Non-pigmented ciliary epithelial cell (primary cell): ENCODE measurements around the gene ZC3H13.

Experiments
- DNase-seq: peaks from one replicate; pipeline ENCODE4 v3.0.0-alpha.2; 2010; ENCODE audit warnings: low read depth

The ZC3H13 gene

DNA sequence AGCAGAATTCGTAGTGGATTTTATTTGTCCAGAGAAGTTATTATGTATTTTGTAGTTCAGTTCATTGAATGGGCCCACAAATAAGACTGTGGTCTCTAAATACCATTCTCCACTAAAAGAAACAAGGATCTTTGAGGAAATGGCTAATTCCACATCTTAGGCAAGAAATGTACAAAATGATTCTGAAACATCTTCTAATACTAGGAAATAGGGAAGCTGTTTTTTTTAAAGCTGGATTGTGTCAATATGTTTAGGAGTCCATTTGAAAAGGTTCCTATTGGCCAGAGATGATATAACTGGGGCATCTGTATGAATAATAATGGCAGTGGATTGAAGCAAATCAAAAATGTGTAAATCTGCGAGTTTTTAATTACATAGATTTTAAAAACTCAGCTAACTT, 112.5 kb downstream of the ZC3H13 start:
- no peak for DNase-seq

DNA sequence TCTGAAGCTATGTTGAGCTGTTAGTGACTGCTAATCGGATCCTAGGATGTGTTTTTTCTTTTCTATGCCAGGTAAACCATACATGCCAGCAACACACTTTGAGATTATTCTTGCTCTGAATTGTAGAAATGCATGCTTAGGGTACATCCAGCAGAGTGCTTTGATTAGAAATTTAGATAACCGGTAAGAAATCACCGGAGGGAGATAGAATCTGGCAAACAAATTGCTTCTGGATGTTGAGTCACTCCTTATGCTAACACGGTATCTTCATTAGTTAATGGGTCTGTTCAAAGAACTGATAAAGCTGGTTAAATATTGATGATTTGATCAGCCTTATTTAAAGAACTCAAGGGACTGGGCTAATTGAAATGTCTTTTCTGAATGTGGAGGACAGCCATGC, 115.9 kb downstream of the ZC3H13 start:
- no peak for DNase-seq

DNA sequence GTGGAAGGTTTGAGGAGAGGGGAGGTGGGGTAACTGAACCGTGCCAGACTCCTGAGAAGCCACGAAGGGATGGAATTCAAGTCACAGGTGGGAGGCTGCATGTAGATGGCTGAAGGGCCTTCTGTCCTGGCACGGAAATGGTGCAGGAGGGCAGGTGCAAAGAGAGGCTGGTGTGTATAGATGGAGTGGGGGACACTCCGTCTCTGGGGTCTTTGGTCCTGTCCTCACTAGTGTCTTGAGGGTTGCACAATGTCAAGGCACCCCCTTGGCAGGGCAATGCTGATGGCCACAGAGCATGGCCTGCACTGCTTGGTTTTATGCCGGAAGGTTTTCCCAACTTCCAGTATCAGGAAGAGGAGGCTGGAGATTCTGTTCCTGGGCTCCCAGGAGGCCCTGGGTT, 118.3 kb downstream of the ZC3H13 start:
- no peak for DNase-seq

DNA sequence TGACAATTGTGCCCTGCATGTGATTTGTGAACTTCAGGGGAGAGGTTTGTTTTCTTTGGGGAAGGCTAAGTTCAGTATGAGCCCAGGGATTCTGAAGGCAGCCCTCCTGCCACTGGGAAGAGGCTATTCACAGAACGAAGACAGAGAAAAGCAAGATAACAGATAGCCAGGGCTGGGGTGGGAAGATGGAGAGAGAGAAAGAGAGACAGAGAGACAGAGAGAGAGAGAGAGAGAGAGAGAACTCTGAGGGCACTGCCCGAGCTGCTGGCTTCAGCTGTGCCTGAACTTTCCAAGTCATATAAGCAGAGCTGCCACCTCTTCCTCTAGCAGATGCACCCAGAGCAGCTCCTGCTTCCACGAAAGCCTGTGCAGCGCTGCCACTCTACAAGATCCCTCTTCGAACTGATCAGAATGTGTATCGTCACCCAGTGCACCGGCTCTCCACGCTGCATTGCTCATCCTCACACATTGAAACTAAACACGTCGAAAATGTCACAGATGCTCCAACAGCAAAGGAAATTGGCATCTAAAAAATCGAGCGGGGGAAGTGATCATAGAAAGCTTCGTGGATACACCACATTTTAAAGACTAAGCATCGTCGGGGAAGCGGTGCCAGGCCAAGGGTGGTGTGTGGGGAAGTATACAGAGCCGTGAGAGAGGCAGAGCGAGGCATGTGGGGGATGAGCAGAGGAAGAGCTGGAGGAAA, 119.2 kb downstream of the ZC3H13 start:
- DNase-seq: no peak

DNA sequence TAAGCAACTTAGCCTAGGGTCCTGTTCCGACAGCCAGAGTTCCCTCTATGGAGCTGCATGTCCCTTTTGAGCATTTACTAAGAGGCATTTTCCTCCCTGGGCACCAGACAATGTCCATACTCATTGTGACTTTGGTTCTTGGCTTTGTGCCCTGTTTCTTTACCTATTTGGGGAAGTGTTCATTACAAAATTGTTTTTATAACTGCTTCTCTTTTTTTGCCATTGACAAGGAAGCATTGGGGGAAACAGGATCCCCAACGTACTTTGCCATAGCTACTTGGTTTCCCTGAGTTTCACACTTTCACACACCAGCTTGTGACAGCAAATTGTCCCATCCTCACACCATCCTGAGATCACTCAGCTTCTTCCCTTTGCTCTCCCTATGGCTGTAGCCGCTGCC, 119.9 kb downstream of the ZC3H13 start:
- no peak for DNase-seq

DNA sequence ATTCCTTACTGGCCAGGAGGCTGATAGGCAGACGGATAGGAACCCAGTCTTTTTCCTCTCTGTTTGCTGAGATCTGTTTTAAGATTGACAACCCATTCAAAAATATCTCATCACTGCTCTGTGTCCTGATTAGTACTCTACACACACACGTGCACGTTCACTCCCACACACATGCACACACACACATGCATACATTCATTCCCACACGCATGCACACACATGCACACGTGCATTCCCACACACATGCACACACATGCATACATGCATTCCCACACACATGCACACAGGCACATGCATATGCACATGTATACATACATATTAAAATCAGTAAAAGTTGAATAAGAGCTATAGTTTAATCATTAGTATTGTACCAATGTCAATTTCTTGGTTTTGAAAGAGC, 120.4 kb downstream of the ZC3H13 start:
- DNase-seq: no peak

DNA sequence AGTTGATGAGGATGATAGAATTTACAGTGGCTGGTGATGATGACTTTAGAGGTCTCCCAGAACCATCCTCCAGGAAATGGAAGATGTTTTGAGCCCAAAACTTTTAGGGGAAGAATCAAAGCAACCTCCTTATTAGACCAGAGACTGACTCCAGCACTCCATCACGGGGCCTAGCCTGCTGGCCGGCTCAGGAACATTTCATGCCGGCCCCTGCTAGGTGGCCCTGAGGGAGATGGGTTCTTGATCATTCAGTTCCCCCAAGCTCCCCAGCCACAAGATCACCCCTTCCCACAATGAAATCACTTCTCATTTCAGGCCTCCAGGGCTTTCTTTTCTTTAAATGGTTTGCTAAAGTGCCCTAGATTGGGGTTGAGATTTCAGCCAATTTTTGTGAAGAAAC, 121.3 kb downstream of the ZC3H13 start:
- DNase-seq: no peak

DNA sequence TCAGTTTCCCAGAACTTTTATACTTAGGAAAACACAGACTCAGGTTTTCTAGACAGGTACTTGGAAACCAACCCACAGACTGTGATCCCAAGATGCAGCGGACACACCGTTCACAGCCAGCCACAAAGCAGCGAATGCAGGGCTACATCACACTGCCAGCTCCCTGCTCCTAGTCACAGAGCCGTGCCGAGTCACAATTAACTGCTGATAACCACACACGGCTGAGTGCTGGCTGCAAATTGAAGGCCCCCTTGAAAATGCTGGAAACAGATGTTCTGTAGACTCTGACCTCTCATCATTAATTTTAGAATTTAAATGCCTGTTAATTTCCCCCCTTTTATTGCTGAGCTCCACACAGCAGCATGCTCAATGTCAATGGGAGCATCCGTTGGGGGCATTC, 122.4 kb downstream of the ZC3H13 start:
- no peak for DNase-seq

DNA sequence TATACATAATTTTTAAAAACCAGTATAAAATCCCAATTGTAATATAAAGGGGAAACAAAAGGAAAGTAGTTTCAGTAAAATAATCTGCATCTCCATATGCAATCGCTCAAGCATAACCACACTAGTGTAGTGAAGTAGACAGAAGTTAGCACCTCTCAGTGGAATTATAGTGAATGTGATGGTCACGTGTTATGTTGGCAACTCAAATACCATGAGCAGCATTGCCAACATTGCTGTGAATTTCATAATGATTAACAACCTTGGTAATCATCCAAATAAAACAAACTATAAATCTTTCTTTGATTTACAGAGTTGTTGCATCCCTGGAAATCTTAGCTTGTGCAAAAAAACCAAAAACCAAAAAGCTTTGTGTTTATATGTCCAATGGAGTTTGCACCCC, 123.7 kb downstream of the ZC3H13 start:
- DNase-seq: no peak

DNA sequence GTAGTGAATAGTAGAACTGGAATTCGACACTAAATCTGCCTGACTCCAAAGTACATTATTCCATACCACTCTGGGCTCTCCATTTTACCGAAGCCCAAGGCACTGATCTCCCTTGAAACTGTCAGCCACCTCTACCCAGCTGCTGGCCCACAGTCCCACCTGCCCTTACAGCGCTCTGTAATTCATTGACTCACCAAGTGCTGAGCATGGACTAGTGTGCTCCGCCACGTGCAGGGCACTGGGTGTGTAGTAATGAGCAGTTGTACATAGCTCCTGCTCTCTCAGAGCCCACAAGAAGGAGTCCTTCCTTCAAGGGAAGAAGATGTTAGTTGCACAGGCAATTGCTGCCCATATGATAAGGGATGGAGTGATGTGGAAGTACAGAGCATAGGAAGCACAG, 124.4 kb downstream of the ZC3H13 start:
- DNase-seq: no peak

DNA sequence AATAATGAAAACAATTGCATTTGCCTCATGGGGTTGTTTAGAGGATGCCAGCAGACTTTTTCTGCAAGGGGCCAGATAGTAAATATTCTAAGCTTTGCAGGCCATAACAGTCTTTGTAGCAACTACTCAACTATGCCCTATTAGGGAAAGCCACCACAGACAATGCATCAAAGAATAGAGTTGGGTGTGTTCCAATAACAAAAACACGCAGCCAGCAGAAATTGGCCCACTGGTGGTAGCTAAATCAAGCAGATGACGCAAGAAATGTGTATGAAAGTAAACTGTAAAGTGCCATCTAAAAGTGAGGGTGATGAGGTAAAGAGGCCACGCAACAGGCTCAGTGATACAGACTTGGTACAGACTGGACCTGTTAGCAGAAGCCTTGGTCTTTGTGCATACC, 125.8 kb downstream of the ZC3H13 start:
- DNase-seq: no peak

DNA sequence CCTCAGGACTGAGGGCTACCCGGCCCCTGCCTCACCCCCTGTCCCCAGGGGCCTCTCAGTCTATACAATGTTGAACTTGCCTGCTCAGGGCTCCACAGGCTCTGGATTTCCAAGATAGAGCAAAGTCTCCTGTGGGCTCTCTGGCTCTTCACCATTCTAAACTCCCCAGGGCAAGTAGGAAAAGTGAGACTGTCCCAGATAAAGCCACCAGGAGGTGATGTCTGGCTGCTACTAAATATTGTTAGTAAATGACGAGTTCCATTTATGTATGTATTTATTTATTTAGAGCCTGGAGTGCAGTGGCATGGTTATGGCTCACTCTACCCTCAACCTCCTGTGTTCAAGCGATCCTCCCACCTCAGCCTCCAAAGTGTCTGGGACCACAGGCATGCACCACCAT, 127.4 kb downstream of the ZC3H13 start:
- no peak for DNase-seq

DNA sequence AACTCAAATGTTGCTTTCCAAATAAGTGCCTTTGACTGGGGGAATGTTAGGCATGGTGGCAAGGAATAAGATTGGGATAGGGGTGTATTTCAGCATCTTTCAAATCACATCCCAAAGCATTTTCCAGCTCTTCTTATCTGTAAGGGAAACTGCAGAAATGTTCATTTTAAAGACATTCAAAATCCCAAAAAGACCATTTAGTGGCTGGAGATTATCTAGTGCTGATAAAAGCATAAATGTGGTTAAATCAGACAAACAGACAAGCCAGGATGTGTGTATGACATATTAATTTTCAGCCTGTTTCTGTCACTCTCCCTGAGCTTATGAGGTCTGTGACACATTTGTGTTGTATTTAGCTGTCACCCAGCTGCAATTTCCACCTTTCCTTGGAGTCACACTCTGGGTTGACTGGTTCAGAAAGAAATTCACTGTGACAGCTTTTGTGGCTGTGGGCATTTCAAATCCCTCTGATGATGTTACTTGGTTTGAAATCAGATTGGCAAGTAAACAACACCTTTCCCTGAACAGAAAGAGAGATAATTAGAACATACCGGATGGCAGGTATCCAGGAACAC, 131.3 kb downstream of the ZC3H13 start:
- DNase-seq: no peak

DNA sequence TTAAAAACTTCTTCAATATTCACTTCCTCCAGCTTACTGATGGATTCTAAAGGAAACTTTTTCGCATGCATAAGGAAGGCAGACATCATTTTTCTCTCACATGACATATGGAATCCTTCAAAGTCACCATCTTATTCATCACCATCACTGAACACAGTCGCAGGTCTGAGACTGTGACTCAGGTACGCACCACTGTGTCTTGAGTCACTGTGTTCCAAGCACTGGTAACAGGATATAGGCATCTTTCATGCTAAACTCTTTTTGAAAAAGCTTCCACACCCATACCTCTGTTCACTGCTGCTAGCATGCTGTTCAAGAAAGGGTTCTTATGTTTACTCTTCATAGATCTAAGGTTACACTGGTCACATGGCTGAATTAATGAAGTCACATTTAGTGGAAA, 133.9 kb downstream of the ZC3H13 start:
- no peak for DNase-seq

DNA sequence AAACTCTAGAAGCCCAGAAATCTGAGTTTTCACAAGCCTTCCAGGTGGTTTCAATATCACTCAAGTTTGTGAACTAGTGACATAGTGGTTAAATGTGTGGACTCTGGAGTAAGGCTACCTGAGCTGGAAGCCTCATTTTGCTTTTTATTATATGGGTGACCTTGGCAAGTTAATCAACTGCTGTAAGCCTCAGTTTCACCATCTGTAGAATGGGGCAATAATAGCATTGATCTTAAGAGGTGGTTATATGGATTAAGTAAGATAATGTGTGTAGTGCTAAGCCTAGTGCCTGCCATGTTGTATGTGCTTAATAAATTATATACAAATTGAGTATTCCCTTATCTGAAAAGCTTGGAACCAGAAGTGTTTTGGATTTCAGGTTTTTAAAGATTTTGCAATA, 135.5 kb downstream of the ZC3H13 start:
- no peak for DNase-seq

DNA sequence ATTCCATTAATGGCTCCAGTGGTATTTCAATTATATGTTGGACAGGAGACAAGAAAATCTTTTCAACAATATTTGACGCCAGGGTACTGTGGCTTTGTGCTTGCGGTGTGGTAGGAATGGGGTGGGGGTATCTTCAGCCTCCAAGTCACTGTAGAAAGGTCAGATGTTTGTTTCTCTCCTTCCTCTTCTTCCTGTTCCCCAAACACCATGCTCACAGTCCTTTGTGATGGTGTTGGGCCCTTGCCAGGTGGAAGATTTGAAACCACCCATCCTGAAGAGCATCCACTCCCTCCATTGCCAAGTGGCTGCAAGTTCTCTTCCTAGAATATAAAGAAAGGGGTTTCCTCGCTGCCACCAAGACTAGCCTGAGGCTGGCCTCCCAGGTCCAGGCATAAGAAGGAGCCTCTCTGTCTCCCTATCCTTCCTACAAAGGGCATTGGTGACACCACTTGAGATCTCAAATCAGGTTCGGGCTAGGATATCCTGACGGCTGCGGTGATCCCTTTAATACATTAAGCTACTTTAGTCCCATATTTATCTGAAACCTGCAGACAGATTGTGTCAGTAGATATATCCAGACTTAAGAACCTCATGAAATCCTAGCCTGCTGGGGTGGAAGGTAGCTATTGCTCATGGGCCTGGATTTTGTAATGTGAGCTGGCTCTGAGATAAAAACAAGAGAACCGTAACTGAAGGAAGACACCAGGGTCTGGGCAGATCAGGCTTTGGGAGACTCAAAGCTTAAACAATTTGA, 136.7 kb downstream of the ZC3H13 start:
- DNase-seq: peak; percentile 2

DNA sequence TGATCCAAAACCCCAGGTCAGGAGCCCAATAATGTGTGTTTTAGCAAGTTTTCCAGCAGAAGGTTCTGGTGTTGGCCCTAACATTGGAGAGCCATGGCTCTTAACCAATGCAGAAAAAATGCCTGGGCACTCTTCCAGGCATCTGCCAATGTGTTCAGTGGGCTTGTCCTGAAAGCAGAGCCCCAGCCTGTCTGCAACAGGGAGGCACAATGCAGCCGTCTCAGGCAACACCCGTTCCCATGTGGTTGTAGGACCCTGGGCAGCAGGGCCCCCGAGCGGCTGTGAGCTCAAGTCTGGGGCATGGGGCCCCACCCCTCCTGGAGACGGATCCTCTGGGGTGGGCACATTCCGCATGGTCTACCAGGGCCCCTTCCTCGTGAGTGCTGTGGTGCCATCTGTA, 142.9 kb downstream of the ZC3H13 start:
- DNase-seq: no peak

DNA sequence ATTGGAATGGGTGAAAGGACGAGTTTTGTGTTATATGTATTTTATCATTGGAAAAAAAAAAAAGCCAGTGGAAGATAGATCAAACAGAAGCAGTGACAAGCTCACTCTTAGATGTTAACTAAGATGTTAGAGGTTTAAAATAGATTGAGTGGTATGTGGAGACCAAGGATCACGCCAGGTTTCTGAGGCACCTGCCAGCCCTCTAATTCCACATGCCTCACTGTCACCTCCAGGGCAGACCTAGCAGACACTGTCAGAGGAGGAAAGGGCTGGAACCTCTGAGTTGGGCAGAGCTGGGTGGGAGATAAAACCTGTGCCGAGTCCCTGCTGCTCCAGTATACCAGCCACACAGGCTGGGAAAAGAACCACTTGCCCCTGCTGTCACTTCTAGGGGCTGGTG, 143.5 kb downstream of the ZC3H13 start:
- DNase-seq: no peak

DNA sequence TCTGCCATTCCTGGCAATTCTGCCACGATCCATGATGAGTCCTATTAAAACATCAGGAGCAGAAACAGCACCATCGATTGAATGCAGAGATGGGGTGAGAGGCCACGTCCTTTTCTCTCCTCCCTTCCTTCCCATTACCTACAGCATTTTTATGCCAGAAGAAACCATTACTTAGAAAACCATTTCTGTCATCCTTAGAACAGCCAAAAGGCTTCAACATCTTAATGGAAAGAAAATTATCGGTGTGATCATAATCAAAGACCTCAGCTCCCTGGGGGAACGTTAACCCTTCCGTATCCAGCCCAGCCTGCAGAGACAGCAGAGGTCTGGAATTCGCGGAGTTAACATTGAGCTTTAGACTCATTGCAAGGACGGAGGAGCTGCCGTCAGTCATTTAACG, 145.0 kb downstream of the ZC3H13 start:
- no peak for DNase-seq
